Measurements from ENCODE around the gene MUSK. TPM values are rescaled to one million over a fixed set of nuclear protein-coding genes. Genes with fewer than 3 reads are reported as not detected.

MUSK gene
- total and polyA plus RNA-seq, 3 donors from 2014 or later: 2.8 to 11.6 (median 6.9) TPM

DNA sequence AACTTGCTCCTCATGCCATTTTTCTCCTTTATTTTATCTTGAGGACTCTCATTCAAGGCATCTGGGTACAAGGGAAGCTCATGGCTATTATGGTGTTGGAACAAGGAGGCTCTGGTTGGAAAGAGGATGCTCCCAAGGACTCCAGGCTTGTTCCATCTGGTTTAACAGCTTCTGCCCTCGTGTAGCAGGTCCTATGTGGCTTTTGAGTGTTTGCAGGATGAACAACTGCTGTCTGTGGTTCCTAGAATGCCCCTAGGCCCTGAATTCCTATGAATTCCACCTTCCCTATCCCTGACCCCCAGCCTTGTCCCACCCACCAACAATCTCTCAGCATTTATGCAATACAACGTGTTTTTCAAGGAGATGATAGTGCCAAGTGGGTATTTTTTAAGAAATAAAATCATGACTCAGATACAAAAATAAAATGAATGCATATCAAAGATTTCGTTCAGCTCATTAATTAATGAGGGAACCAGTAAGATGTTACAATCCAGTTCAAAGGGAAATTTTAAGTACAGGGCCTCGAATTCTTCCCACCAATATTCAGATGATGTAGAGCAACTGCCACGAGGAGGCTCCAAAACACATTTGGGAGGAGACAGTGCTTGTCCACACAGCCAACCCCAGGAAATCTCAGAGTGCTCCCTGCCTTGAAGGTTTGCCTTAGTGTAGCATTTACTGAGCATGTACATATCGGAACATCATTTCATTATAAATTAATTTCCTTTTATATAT is 182.0 kb downstream of the MUSK start:
- Histone ChIP-seq H3K4me3 (no peak overlapping the region), H3K9me3 (no peaks in the 10 kb centered on the region), H3K27ac (no peak overlapping the region), H3K4me1 (no peaks in the 10 kb centered on the region), H3K27me3 (no peaks in the 10 kb centered on the region), H3K36me3 (ENCODE audit: low read depth, missing control alignments) (no peaks in the 10 kb centered on the region)
- WGBS, 2 donors: 87 to 91% methylated on average over 6 of the region's 6 CpGs
- intact Hi-C loops (cut with DNase I; ENCODE audit: low total_unique reads): no loop called here
- DNase-seq: no peak
- no peak for TF ChIP-seq POLR2A (IDR thresholded peaks at IDR 0.05)
- no peak for TF ChIP-seq CTCF (IDR thresholded peaks at IDR 0.05)

Small RNA genes lying within 50 kb of the gene (small RNA-seq; reads per million reads assigned to genes)
- 0 reads per million in 2 donors for gene AL513328.1

Other genes with a start within 250 kb of the MUSK start
- gene SVEP1, start 89.0 kb upstream of the MUSK start, total RNA-seq: 1 to 10 TPM; 4.6 to 6.9 TPM
- gene SVEP1, start 89.0 kb upstream of the MUSK start, polyA plus RNA-seq (ENCODE audit: insufficient read depth, low read depth, low replicate concordance): 7.9 TPM

Data from testis (tissue), 3 donors.